Activated naive CD8-positive, alpha-beta T cell treated with anti-CD3 and anti-CD28 coated beads for 36 hours (primary cell): Measurements from ENCODE around the gene ATP2A3. TPM values are rescaled to one million over a fixed set of nuclear protein-coding genes. Genes with fewer than 3 reads are reported as not detected.

Experiments
- DNase-seq: peaks from one replicate; pipeline ENCODE4 v3.0.0; 2021
- H3K27ac Mint-ChIP-seq: one replicate; pipeline ENCODE4 v1.8.0; 2022; ENCODE audit warnings: mild to moderate bottlenecking, moderate library complexity, mixed read lengths
- H3K27me3 Mint-ChIP-seq: one replicate; pipeline ENCODE4 v1.8.0; 2022; ENCODE audit warnings: mild to moderate bottlenecking, mixed read lengths
- H3K36me3 Mint-ChIP-seq: one replicate; pipeline ENCODE4 v1.8.0; 2021; ENCODE audit warnings: mild to moderate bottlenecking, mixed read lengths
- H3K4me1 Mint-ChIP-seq: one replicate; pipeline ENCODE4 v1.8.0; 2021; ENCODE audit warnings: mixed read lengths
- H3K4me3 Mint-ChIP-seq: one replicate; pipeline ENCODE4 v1.8.0; 2022; ENCODE audit warnings: mild to moderate bottlenecking, moderate library complexity, mixed read lengths
- H3K9me3 Mint-ChIP-seq: one replicate; pipeline ENCODE4 v1.8.0; 2022; ENCODE audit warnings: mixed read lengths
- total RNA-seq, 2 experiments: library from RNA; stranded (reverse); gene quantifications; one replicate each; pipeline ENCODE4 v1.2.3, GENCODE V29; 2021

Gene ATP2A3
- total RNA-seq, 2 experiments from 2014 or later = 85.7 to 89.9 TPM

DNA sequence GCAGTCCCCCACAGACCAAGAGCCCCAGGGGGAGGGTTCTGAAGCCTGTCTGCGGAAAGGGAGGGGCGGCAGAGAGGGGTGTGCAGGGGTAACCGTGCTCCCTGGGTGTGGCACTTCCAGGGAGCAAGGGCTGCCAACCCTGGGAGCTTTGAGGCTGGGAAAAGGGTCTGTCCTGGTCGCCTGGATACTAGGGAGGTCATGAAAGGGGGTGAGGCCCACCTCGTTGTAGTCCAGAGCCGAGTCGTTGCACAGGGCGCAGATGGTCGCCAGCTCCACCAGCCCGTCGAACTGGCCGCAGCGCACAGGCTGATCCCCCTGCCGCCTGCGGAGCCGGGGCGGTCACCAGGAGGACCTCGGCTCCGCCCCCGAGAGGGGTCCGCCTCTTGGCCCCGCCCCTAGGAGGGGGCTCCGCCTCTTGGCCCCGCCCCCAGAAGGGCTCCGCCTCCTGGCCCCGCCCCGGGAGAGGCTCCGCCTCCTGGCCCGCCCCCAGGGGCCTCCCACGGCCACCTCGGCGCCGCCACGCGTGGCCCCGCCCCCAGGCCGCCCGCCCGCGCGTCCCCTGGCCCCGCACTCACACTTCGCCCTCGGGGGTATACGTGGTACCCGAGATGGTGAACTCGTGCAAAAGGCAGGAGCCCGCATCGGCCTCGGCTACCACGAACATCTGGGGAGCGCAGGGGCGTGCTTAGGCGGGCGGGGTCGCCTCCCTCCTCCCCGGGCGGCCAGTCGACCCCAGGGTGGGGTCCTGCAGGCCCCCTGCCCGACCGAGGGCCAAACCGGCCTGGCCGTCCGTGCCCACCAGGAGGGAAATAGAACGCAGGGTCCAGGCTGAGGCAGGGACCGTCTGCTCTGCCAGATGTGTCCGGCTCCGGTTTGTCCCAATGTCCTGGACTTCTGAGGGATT, 19.5 kb downstream of the ATP2A3 start:
- H3K9me3 Mint-ChIP-seq = no peaks in the 10 kb centered on the region
- H3K4me3 Mint-ChIP-seq = no peak overlapping the region
- no peak overlapping the region for H3K27ac Mint-ChIP-seq
- peaks cover 16% of the 10 kb centered on the region for H3K36me3 Mint-ChIP-seq
- DNase-seq = peak; percentile 48
- H3K4me1 Mint-ChIP-seq = peaks cover 2% of the 10 kb centered on the region
- no peaks in the 10 kb centered on the region for H3K27me3 Mint-ChIP-seq

DNA sequence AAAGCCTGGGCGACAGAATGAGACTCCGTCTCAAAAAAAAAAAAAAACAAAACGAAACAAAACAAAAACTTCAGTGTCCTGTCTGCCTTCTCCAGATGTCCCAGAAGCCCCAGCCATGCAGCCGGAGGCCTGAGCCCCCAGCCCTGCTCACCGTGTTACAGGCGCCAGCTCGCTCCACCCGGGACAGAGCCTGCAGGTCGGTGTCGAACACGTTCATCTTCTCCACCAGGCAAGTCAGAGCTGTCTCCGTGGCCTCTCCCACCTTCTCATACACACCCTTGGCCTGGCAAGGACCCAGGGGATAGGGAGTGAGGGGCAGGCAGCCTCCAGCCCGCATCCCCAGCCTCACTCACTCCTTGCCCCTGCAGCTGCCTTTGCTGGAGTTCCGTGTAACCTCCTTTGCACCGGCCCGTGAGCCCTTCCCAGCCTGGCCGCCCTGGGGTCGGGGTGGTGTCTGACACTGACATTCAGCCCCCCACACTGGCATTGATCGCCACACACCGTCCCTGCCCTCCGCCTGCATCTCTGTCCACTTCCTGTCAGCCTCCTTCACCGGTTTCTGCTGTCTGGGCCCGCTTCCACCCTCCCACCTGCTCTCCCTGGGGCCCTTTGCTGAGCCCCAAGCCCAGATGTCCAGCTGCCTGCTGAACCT, 20.9 kb downstream of the ATP2A3 start:
- Mint-ChIP-seq H3K4me3 (no peak overlapping the region), H3K27me3 (no peaks in the 10 kb centered on the region), H3K4me1 (peaks cover 2% of the 10 kb centered on the region), H3K9me3 (no peaks in the 10 kb centered on the region), H3K36me3 (peaks cover 20% of the 10 kb centered on the region), H3K27ac (no peak overlapping the region)
- no peak for DNase-seq

DNA sequence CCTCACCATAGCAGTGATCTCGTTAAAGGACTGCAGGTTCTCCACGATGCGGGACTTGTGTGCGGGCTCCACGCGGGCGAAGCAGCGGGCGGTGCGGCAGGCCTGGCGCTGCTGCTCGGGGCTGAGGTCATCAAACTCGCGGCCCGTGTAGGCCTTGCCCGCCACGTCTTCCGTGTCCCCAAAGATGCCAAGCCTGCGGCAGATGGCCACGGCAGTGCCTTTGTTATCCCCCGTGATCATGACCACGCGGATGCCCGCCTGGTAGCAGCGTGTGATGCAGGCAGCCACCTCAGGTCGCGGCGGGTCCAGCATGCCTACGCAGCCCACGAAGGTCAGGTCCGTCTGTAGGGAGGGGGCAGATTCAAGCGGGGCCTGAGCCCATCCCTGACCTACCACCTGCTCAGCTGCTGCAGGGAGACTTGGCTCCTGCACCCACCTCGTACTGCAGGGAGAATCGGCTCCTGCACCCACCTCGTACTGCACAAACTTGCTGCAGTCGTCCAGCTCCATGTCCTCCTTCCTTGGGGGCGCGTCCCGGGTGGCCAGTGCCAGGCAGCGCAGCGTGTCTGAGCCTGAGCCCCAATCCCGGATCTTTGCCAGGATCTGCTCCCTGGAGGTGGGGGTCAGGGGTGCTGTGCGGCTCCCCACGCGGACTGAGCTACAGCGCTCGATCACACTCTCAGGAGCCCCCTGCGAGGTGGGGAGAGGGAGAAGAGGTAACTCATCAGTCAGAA, 23.1 kb downstream of the ATP2A3 start:
- H3K9me3 Mint-ChIP-seq = no peaks in the 10 kb centered on the region
- no peak overlapping the region for H3K27ac Mint-ChIP-seq
- no peaks in the 10 kb centered on the region for H3K27me3 Mint-ChIP-seq
- peaks cover 34% of the 10 kb centered on the region for H3K36me3 Mint-ChIP-seq
- no peak overlapping the region for H3K4me3 Mint-ChIP-seq
- no peak for DNase-seq
- H3K4me1 Mint-ChIP-seq = peaks cover 2% of the 10 kb centered on the region

DNA sequence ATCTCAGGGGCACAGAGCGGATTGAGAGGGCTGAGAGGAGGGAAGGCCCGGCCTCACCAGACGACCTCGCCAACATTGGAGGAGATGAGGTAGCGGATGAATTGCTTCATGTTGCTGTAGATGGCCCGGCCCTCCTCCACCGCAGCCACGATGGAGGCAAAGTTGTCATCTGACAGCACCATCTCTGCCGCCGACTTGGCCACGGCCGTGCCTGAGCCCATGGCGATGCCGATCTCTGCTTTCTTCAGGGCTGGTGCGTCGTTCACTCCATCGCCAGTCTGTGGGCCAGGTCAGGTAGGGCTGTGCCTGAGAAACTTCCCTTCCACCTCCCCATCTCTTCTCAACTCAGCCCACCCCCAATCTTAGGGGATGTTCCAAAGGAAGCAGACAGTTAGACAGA, 26.9 kb downstream of the ATP2A3 start:
- Mint-ChIP-seq H3K9me3 (no peaks in the 10 kb centered on the region), H3K27ac (no peak overlapping the region), H3K4me3 (no peak overlapping the region), H3K27me3 (no peaks in the 10 kb centered on the region), H3K4me1 (no peaks in the 10 kb centered on the region), H3K36me3 (peaks cover 30% of the 10 kb centered on the region)
- DNase-seq = no peak

DNA sequence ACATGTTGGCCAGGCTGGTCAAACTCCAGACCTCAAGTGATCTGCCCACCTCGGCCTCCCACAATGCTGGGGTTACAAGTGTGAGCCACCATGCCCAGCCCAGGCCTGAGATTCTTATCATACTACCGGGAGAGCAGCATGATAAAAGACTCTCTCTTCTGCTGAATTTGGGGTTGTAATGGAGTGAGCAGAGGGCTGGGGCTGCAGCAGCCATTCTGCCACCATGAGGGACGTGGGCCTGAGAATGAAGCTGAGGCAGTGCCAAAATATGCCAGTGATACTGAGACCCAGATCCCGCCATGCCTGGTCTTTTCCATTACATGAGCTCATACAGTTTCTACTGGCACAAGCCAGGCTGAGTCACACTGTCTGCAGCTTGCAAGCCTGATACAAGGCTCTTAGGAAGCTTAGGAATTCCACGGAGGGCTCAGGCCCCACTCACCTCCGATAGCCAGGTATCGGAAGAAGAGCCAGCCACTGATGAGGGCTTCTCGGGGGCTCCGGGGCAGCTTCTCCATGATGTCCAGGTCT, 28.3 kb downstream of the ATP2A3 start:
- Mint-ChIP-seq H3K36me3 (peaks cover 28% of the 10 kb centered on the region), H3K4me3 (no peak overlapping the region), H3K4me1 (no peaks in the 10 kb centered on the region), H3K9me3 (no peaks in the 10 kb centered on the region), H3K27me3 (no peaks in the 10 kb centered on the region), H3K27ac (no peak overlapping the region)
- DNase-seq = no peak

DNA sequence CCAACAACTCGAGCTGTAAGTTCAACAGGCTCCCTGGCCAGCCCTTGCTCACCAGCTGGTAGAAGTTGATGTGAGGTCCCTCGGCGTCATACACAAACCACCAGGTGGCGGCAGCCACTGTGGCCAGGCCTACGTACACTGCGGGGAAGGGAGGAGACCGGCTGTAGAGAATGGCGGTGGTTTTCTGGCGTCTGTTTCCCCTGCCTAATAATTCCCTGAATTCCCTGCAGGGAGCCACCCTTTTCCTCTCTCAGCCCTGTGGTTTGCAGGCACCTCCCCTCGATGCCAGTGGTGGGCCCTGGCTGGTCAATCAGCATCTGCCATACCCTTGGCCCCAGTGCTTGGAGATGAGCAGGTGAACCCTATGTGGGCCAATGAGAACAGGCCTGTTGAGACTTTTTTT, 29.1 kb downstream of the ATP2A3 start:
- H3K4me1 Mint-ChIP-seq = no peaks in the 10 kb centered on the region
- peaks cover 28% of the 10 kb centered on the region for H3K36me3 Mint-ChIP-seq
- H3K4me3 Mint-ChIP-seq = no peak overlapping the region
- peak; percentile 30 for DNase-seq
- H3K9me3 Mint-ChIP-seq = no peaks in the 10 kb centered on the region
- H3K27ac Mint-ChIP-seq = no peak overlapping the region
- H3K27me3 Mint-ChIP-seq = no peaks in the 10 kb centered on the region

DNA sequence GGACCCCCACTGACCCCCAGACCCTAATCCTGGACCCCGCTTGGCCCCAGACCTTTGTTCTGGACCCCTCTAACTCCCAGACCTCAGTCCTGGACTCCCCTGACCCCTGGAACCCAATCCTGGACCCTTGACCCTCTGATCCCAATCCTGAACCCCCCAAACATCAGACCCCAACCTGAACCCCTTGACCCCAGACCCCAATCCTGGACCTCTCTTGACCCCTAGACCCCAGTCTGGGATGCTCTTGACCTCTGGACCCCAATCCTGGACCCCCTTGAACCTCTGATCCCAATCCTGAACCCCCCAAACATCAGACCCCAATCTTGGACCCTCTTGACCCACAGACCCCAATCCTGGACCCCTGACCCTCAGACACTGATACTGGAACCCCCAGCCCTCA, 34.5 kb downstream of the ATP2A3 start:
- Mint-ChIP-seq H3K36me3 (peaks cover 4% of the 10 kb centered on the region), H3K27ac (no peak overlapping the region)

DNA sequence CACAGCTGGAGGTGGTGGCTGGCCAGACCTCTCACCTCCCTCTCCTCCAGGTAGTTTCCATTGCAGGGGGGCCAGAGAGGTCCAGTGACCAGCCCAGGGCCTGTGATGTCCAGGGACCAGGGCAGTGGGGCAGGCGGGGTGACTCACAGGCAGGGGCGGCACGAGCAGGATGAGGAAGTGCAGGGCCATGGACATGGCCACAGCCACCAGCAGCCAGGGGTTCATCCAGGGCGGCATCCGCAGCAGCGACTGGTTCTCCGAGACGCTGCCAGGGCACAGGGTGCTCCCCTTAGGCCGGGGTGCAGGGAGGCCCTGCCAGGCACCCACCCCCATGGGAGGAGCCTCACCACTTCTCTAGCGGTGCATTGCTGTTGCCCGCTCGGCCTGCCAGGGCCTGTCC, 35.1 kb downstream of the ATP2A3 start:
- Mint-ChIP-seq H3K9me3 (no peaks in the 10 kb centered on the region), H3K4me3 (no peak overlapping the region), H3K27ac (no peak overlapping the region), H3K36me3 (peaks cover 3% of the 10 kb centered on the region), H3K27me3 (no peaks in the 10 kb centered on the region), H3K4me1 (no peaks in the 10 kb centered on the region)
- no peak for DNase-seq

More for the DNA sequence above, 34.5 kb downstream of the ATP2A3 start:
- Mint-ChIP-seq H3K4me3 (no peak overlapping the region), H3K9me3 (no peaks in the 10 kb centered on the region), H3K4me1 (no peaks in the 10 kb centered on the region), H3K27me3 (no peaks in the 10 kb centered on the region)
- DNase-seq = no peak

DNA sequence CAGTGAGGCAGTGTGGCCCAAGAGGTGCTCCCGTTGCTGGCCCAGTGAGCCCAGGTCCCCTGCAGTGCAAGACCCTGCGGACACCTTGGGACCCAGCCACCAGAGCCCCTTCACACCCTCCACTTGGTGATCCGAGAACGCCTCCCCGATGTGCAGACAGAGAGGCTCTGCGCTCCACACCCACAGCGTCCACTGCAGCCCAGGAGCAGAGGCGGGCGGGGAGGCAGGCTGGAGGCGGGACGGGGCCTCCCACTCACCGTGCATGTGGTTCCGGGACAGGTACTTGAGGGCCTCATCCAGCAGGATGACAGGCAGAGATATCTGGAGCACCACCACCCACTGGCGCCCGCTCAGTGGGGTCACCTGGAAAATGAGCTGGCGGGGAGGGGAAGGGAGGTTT, 35.8 kb downstream of the ATP2A3 start:
- H3K4me3 Mint-ChIP-seq = no peak overlapping the region
- DNase-seq = no peak
- peaks cover 3% of the 10 kb centered on the region for H3K36me3 Mint-ChIP-seq
- H3K4me1 Mint-ChIP-seq = no peaks in the 10 kb centered on the region
- no peaks in the 10 kb centered on the region for H3K27me3 Mint-ChIP-seq
- no peaks in the 10 kb centered on the region for H3K9me3 Mint-ChIP-seq
- no peak overlapping the region for H3K27ac Mint-ChIP-seq

DNA sequence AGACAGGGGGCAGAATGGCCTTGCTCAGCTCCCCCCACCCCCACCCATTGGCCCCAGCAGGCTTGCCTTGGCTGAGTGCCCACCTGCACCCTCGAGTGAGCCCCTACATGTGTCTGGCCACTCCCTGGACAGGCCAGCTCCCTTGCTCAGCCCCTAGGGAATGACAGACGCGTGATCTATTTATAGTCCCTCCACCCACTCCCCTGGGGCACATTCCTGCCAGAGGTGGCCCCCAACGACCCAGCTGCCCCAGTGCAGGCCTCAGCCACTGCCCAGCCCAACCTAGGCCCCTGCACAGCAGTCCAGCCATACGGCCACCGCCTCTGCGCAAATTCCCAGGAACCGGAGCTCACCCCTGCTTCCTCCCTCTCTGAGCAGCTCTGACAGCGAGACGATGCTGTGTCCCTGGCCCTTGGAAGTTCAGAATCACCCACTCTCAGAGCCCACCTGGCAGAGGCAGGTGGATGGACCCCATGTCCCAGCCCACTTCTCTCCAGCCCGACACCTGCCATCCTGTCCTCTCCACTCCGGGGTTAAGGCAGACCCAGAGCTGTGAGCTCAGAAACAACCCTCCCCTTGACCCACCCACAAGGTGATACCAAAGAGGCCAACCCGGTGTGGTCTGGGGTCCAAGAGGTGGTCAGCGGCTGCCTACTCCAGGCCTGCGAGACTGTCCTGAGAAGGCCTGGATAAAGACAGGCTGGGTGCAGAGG, 36.5 kb downstream of the ATP2A3 start:
- Mint-ChIP-seq H3K4me1 (no peaks in the 10 kb centered on the region), H3K4me3 (no peak overlapping the region), H3K9me3 (no peaks in the 10 kb centered on the region), H3K27ac (no peak overlapping the region), H3K36me3 (peaks cover 3% of the 10 kb centered on the region), H3K27me3 (no peaks in the 10 kb centered on the region)
- DNase-seq = no peak

DNA sequence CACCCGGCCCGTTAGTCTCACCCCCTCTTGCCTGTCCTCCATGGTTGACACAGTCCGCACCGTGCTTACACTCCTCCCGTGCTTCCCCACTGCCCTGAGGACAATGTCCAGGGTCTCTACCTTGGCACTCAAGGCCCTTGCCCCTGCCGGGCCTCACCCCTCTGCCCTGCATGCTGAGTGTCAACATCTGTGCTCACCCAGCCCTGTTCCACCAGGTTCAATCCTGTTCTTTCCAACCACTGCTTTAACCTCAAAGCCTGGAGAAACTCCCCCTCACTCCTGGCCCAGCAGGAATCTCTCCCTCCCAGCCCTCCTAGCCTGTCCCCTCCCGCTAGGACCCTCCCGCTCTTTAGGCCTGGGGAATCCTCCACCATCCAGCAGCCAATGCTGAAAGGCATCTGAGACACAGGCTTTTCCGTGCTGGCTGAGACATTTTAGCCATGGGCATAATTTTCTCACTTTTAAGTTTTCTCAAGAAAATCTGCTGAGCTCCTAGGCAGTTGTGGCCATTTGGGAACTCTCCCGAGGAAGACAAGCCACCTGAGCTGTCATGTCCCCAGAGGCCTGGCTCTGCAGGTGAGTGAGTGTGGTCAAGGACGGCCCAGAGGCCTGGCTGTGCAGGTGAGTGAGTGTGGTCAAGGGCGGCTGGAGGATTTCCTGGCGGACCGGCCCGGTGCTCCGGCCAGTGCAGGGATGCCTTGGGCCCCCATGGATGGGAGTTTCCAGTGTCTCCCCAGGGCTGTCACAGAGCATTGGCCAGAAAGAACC, 37.2 kb downstream of the ATP2A3 start:
- DNase-seq = no peak
- Mint-ChIP-seq H3K27me3 (no peaks in the 10 kb centered on the region), H3K4me1 (no peaks in the 10 kb centered on the region), H3K9me3 (no peaks in the 10 kb centered on the region), H3K36me3 (no peaks in the 10 kb centered on the region), H3K4me3 (no peak overlapping the region), H3K27ac (peak overlapping the region; percentile 28)

DNA sequence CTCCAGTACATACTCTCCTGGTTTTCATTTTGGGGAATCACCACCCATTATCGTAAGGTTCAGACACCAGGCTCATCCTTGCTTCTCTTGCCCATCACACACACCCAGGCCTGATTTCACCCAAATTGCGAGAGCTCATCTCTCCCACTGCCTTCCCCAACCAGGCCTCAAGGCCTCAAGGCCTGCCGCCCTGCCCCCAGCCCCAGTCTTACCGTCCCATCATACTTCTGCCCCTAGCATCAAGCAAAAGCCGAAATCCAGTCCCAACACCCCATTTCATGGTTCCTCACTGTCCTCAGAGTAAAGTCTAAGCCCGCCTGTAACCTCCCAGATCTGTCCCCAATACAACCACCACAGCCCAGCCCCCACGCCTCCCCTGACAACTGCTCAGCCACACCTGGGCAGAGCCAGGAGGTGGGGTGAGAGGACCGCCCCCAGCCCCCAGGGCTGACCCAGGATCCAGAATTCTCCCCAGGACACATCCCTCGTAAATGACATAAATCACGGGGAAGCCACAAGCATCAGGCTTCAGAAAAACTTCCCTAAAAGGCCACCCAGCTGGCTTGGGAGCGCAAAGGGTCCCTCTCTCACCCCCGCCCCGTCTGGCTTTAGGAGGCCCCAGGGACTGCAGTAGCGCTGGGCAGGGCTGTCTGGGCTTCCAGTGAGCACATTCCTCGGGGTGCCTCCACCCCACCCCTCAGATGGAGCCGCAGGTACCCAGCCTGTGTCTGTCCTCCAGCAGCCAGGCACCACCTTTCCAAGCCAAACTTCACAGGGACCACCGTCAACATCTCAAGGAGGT, 38.4 kb downstream of the ATP2A3 start:
- Mint-ChIP-seq H3K27ac (no peak overlapping the region), H3K9me3 (no peaks in the 10 kb centered on the region), H3K4me1 (no peaks in the 10 kb centered on the region), H3K27me3 (no peaks in the 10 kb centered on the region), H3K4me3 (no peak overlapping the region), H3K36me3 (no peaks in the 10 kb centered on the region)
- no peak for DNase-seq

DNA sequence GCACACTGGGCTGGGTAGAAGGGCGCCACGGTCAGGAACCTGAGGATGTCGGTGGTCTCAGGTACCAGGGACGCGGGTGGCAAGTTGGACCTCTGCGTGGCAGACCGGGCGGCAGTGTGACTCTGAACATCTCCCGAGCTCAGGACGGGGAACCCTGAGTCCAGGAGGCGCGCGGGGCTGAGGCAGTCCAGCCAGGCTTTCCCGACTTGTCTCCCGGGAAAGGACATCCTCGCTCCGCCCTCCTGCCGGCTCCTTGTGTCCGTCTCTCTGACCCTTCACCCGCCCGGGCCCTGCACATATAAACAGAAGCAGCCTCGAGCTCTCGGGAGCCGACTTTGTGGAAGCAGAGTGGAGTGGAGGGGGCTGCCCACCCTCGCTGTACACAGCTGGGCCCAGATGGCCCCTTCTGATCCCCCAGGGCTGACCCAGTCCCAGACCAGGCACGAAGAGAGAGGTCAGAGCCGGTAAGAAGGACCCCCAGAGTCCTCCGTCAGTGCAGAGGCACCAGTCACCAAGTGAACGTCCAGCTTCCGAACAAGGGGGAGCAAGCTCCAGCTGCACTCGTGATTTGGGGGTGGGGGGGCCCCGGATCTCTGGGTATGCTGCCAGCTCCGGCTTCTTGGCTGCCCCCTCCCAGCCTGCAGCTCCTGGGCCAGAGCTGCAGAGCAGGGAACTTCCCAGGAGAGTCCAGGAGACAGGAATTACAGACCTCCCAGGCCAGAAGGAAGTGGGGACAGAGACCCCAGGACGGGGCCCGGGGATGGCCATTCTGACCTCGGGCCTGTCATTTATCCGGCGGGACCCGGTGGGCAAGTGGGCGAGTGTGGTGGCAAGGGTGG, 39.5 kb downstream of the ATP2A3 start:
- Mint-ChIP-seq H3K4me3 (no peak overlapping the region), H3K36me3 (no peaks in the 10 kb centered on the region), H3K27ac (no peak overlapping the region), H3K4me1 (no peaks in the 10 kb centered on the region), H3K9me3 (no peaks in the 10 kb centered on the region), H3K27me3 (no peaks in the 10 kb centered on the region)
- DNase-seq = no peak
